Gastroesophageal sphincter (tissue), 3 donors: ENCODE measurements around the gene SP140L.

Experiments used
- CTCF ChIP-seq, 4 experiments: fragments of 200-600 bp in 2 of 4; fragments of 450-650 bp in 2 of 4; sonication (generic) in 1 of 4; IDR thresholded peaks; one replicate each; pipeline ENCODE4 v1.5.1; 2017 to 2019; ENCODE audit warnings: antibody characterized with exemption in 4 of 4, mild to moderate bottlenecking in 2 of 4, moderate library complexity in 2 of 4
- POLR2AphosphoS5 ChIP-seq: sonication (generic); formaldehyde crosslinking; IDR thresholded peaks from one replicate; pipeline ENCODE4 v1.6.1; 2017; ENCODE audit warnings: antibody characterized with exemption

GRCh38 chr2:230403746-230404145 lies 76.8 kb downstream of the SP140L start:
- TF ChIP-seq CTCF (IDR thresholded peaks at IDR 0.05) (no peak), POLR2AphosphoS5 (no peak)
